Neuron (in vitro differentiated cells): ENCODE results near the gene WIPI1.
"Not testable (repeated sequence)": the region's sequence is repeated elsewhere in the genome, so short reads cannot be mapped to it uniquely, and the experiment has no call there.

Experiments used
- H2AFZ ChIP-seq: one replicate; pipeline ENCODE4 v1.6.1; 2013; ENCODE audit warnings: low read depth, mild to moderate bottlenecking, inconsistent platforms, low read length, moderate library complexity
- H3K27me3 ChIP-seq: one replicate; pipeline ENCODE4 v1.6.1; 2013; ENCODE audit warnings: low read length; ENCODE audit not compliant: insufficient read depth
- H3K36me3 ChIP-seq: one replicate; pipeline ENCODE4 v1.6.1; 2013; ENCODE audit warnings: low read length; ENCODE audit not compliant: insufficient read depth
- H3K4me1 ChIP-seq: one replicate; pipeline ENCODE4 v1.6.1; 2013; ENCODE audit warnings: low read length; ENCODE audit not compliant: insufficient read depth
- H3K4me3 ChIP-seq: 2 replicates; pipeline ENCODE4 v1.5.1; 2013; ENCODE audit warnings: mild to moderate bottlenecking, low read length, moderate library complexity
- H3K9me3 ChIP-seq: one replicate; pipeline ENCODE4 v1.6.1; 2013; ENCODE audit warnings: low read length

Gene WIPI1

DNA sequence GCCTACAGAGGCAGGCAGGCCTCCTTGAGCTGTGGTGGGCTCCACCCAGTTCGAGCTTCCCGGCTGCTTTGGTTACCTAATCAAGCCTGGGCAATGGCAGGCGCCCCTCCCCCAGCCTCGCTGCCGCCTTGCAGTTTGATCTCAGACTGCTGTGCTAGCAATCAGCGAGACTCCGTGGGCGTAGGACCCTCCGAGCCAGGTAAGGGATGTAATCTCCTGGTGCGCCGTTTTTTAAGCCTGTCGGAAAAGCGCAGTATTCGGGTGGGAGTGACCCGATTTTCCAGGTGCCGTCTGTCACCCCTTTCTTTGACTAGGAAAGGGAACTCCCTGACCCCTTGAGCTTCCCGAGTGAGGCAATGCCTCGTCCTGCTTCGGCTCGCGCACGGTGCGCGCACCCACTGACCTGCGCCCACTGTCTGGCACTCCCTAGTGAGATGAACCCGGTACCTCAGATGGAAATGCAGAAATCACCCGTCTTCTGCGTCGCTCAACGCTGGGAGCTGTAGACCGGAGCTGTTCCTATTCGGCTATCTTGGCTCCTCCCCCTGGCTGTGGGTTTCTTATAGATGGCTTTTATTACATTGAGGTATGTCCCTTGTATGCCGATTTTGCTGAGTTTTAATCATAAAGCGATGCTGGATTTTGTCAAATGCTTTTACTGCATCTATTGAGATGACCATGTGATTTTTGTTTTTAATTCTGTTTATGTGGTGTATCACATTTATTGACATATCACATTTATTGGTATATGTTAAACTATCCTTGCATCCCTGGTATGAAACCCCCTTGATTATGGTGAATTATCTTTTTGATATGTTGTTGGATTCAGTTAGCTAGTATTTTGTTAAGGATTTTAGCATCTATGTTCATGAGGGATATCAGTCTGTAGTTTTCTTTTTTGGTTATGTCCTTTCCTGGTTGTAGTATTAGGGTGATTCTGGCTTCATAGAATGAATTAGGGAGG is 43.4 kb downstream of the WIPI1 start:
- not testable (repeated sequence) for H3K4me1 ChIP-seq, H2AFZ ChIP-seq, H3K27me3 ChIP-seq, H3K9me3 ChIP-seq, H3K36me3 ChIP-seq
- H3K4me3 ChIP-seq: peak overlapping the region; percentile 39

DNA sequence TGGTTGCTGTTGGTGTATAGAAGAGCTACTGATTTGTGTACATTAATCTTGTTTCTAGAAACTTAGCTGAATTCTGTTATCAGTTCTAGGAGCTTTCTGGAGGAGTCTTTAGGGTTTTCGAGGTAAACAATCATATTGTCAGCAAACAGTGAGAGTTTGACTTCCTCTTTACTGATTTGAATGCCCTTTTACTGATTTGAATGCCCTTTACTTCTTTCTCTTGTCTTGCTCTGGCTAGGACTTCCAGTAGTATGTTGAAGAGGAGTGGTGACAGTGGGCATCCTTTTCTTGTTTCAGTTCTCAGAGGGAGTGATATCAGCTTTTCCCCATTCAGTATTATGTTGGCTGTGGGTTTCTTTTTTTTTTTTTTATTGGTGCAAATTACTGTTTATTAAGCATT is 49.6 kb downstream of the WIPI1 start:
- H3K9me3 ChIP-seq, H3K4me3 ChIP-seq, H2AFZ ChIP-seq, H3K27me3 ChIP-seq, H3K4me1 ChIP-seq, H3K36me3 ChIP-seq: not testable (repeated sequence)

DNA sequence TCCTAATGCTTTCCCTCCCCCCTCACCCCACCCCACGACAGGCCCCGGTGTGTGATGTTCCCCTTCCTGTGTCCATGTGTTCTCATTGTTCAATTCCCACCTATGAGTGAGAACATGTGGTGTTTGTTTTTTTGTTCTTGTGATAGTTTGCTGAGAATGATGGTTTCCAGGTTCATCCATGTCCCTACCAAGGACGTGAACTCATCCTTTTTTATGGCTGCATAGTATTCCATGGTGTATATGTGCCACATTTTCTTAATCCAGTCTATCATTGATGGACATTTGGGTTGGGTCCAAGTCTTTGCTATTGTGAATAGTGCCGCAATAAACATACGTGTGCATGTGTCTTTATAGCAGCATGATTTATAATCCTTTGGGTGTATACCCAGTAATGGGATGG is 53.5 kb downstream of the WIPI1 start:
- H2AFZ ChIP-seq, H3K9me3 ChIP-seq, H3K4me1 ChIP-seq, H3K36me3 ChIP-seq, H3K27me3 ChIP-seq, H3K4me3 ChIP-seq: not testable (repeated sequence)

DNA sequence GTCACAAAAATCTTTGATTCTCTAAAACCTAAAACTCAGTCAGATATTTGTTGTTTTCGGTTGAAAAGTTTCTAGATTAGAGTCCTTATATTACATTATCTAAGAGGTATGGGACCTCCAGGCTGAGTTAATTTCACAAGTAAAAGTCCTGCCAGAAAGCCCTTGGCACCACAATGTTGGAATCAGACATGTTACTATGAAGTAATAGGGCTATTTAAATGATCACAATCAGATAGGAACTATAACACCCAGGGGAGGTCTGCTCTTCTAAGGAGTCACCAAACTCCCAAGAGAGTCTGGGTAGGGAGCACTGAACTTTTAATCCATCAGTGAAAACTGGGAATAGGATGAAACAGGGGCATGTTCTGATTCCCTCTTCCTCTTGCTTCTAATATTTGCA is 54.2 kb downstream of the WIPI1 start:
- H3K27me3 ChIP-seq: no peaks in the 10 kb centered on the region
- H3K4me3 ChIP-seq: no peak overlapping the region
- H3K9me3 ChIP-seq: no peaks in the 10 kb centered on the region
- peaks cover 4% of the 10 kb centered on the region for H3K4me1 ChIP-seq
- no peaks in the 10 kb centered on the region for H3K36me3 ChIP-seq
- H2AFZ ChIP-seq: no peak overlapping the region

DNA sequence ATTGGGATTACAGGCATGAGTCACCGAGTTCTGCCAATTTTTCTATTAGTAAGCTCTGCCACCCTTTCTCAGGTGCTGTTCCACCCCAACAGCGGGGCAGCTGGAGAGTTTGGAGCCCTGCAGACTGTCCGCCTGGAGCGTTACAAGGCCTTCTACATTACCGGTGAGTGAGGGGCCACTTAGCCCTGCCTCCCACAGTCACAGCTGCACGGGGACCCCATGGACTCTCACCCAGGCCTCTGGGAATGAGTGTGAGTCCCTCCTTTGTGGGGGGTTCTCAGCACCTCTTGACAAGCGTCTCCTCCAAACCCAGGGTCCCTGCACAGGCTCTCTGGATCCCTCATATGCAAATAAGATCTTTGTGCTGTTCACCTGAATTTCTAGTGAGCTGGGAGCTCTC is 56.0 kb downstream of the WIPI1 start:
- Histone ChIP-seq H3K4me3 (no peak overlapping the region), H3K27me3 (no peaks in the 10 kb centered on the region), H3K4me1 (peaks cover 4% of the 10 kb centered on the region), H3K9me3 (no peaks in the 10 kb centered on the region), H2AFZ (no peak overlapping the region), H3K36me3 (no peaks in the 10 kb centered on the region)

DNA sequence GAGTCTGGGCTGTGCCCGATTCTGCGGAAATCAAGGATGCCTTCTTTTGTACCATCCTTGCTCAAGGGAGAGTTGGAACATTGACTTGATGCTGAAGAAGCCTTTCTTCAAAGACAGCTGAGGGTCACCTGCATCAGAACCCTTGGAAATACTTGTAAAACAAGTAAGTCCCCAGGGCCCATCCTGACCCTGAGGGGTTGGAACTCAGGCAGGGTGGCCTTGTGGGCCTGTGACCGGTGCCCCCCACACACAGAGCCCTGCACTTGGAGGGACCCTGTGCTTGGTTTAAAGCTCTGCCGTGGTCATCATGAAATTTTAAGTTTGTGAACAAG is 56.9 kb downstream of the WIPI1 start:
- H3K27me3 ChIP-seq: no peaks in the 10 kb centered on the region
- no peak overlapping the region for H3K4me3 ChIP-seq
- peaks cover 4% of the 10 kb centered on the region for H3K4me1 ChIP-seq
- no peaks in the 10 kb centered on the region for H3K36me3 ChIP-seq
- no peaks in the 10 kb centered on the region for H3K9me3 ChIP-seq
- H2AFZ ChIP-seq: no peak overlapping the region

DNA sequence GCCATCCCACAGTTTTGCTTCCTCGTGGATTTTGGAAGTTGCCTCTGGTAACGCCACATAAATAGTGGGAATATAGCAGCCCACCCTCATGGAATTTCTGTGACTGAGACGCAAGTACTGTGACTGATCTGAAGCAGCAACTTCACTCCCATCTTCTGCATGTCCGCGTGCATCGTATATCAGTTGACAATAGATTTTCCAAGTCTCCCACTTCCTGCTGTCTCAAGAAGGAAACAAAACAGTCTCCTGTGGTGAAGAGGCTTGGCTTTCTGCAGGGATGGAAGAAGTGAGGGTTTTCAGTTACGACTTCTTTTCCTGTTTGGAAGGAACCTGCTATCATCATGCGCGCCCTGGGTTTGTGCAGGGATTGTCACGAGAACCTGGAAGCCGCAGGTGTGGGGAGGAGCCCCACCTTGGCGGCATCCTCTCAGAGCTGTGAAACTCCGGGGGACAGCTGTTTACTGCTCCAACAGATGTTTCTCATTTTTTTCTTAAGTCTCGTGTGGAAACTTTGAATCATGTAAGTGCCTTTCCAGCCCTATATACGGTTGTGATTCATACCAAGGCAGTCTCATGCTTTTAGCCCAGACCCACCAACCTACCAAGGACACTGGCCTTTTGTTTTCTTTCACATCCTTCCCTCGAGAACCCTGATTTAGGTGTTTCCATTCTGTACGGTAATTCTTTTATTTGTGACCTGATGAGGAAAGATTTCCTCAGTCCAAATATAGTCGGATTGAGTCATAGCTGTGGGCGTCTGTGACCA is 57.5 kb downstream of the WIPI1 start:
- Histone ChIP-seq H3K4me1 (peaks cover 4% of the 10 kb centered on the region), H3K36me3 (no peaks in the 10 kb centered on the region), H3K4me3 (no peak overlapping the region), H2AFZ (no peak overlapping the region), H3K9me3 (peaks cover 3% of the 10 kb centered on the region), H3K27me3 (no peaks in the 10 kb centered on the region)

DNA sequence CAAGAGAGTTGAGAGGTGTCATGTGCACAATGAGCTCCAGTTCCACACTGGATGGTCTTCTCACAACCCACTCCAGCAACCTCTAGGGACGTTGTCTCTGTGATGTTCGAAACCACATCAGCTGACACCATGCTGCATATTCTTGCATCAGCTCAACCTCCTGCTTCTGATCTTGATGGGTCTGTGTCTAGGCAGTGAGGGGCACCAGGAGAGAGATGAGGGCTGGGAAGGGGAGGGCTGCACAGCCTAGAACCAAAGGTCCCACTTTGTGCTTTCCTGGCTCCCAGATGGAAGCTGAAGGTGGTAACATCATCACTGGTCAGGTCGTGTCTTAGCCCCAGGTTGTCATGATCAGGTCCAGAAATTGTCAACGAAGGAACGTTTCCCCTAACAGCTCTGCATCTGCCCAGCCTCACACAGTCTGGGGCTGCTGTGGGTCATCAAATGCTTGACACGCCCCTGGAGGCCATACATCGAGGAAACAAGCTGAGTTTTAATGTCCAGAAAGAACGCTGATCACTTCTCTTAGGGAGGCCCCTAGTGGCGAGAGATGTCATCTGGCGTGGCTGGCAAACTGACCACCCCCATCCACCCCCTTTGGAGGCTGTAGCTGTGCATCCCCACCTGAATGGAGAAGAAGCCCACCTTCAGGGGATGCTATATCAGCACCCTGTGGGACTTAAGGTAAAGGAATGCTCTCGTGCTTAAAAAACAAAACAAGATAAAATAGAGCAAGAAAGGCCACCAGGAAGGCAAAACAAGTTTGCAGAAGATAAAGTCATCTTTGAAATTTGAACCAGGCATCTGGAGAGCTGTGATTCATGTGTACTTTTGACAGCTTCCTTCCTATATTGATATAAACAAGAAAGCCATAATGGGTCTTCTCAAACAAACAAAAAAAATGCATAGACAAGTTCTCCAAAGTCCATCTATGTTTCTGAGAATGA is 58.3 kb downstream of the WIPI1 start:
- H3K4me3 ChIP-seq: no peak overlapping the region
- H3K36me3 ChIP-seq: no peaks in the 10 kb centered on the region
- H2AFZ ChIP-seq: no peak overlapping the region
- peaks cover 6% of the 10 kb centered on the region for H3K9me3 ChIP-seq
- H3K4me1 ChIP-seq: peaks cover 4% of the 10 kb centered on the region
- no peaks in the 10 kb centered on the region for H3K27me3 ChIP-seq

DNA sequence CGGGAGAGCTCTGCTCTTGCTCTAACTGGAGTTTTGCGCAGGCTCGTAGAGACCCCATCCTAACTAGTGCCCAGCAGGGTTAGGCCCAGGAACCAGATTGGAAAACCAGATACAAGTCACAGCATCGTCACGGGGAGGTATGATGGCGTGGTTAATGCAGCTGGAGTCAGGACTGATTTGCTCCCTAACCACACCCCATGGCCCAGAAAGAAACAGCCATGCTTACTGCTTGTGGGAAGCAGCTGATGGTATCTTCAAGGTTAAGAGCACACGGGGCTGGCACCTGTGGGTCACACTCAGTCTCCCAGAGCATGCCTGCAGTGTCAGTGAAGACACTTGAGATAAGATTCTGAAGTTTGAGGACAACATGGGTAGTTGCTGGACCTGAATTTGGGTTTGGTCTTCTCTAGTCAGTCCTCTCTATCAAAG is 60.2 kb downstream of the WIPI1 start:
- Histone ChIP-seq H3K4me3 (no peak overlapping the region), H2AFZ (no peak overlapping the region), H3K9me3 (peaks cover 6% of the 10 kb centered on the region), H3K4me1 (peaks cover 4% of the 10 kb centered on the region), H3K36me3 (no peaks in the 10 kb centered on the region), H3K27me3 (no peaks in the 10 kb centered on the region)

DNA sequence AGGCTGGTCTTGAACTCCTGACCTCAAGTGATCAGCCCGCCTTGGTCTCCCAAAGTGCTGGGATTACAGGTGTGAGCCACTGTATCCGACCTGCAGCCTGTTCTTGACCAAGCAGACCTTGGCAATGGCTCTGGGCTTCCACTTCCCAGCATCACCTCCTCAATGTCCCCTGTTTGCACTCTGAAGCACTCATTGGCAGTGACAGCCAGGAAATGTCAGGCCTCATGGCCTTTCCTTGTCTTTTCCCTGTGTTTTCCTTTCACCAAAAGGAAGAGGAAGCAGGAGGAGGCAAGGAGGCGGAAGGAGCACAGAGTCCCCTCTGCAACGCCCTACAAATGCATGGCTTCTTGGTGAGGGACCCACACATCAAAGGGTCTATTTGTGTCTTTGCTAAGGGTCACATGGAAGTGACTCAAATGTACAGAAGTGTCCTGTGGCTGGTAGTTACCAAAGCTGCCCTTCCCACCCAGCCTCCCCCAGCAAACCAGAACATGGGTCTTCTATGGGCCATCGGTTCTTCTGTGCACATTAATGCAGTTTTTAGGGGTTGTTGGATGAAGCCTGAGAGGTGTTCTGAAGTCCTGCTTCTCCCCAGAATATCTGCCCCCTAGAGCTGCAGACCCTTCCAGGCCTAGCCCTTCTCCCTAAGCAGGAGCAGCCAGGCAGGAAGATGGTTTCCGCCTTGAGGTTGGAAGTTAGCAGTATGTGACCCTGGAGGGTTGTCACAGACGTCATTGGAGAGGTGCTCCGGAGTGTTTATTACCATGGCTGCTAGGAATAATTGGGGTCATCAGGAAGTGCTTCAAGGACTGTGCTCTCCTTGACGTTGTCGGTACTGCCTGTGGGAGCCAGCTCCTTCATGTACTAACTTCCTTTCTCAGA is 60.8 kb downstream of the WIPI1 start:
- no peaks in the 10 kb centered on the region for H3K36me3 ChIP-seq
- H3K27me3 ChIP-seq: no peaks in the 10 kb centered on the region
- H2AFZ ChIP-seq: no peak overlapping the region
- H3K4me1 ChIP-seq: peaks cover 4% of the 10 kb centered on the region
- no peak overlapping the region for H3K4me3 ChIP-seq
- H3K9me3 ChIP-seq: peaks cover 6% of the 10 kb centered on the region

DNA sequence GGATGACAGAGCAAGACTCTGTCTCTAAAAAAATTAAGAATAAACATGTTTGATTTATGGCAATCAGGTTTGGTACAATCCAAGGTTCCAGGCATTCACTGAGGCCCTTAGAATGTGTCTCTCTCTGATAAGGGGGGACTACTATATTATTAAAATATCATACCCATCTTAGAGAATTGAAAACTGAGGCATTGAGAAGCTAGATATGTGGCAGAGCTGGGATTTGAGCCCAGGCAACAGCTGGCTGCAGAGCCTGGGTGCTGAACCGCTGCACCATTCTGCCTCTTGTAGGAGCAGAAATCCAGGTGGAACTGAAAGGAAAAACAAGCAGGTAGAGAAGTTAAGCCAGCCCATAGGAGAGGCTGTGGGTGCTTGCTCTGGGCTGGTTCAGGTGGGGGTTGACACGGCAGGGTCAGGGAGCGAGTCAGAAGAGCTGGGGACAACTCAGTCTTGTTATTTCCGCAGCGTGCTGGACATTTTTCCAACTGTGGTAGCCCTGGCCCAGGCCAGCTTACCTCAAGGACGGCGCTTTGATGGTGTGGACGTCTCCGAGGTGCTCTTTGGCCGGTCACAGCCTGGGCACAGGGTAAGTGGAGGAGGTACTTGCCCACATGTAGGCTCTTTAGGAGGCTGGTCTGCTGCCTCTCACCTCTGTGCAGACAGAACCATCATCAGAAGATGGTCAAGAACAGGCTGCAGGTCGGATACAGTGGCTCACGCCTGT is 62.5 kb downstream of the WIPI1 start:
- no peaks in the 10 kb centered on the region for H3K36me3 ChIP-seq
- H3K4me1 ChIP-seq: peaks cover 4% of the 10 kb centered on the region

More for the DNA sequence above, 62.5 kb downstream of the WIPI1 start:
- Histone ChIP-seq H3K27me3 (no peaks in the 10 kb centered on the region), H2AFZ (no peak overlapping the region), H3K4me3 (no peak overlapping the region), H3K9me3 (peaks cover 6% of the 10 kb centered on the region)
